Activated T-cell treated with anti-CD3 and anti-CD28 coated beads, Interleukin-2, amount 50 U/mL, for 4 hours (primary cell): ENCODE measurements around the gene CAPNS1. TPM values are rescaled to one million over a fixed set of nuclear protein-coding genes. Genes with fewer than 3 reads are reported as not detected.
"Not testable (repeated sequence)": the region's sequence is repeated elsewhere in the genome, so short reads cannot be mapped to it uniquely, and the experiment has no call there.

ENCODE experiments used
- ATAC-seq, 2 donors: fragments of 200-7000 bp; cut with Tn5 transposase; one replicate each; pipeline ENCODE4 v1.10.0; 2021
- DNase-seq: peaks from one replicate; pipeline ENCODE4 v3.0.0-alpha.2; 2020
- H3K27me3 Mint-ChIP-seq: one replicate; pipeline ENCODE4 v1.8.0; 2021; ENCODE audit warnings: low read depth, mixed read lengths
- H3K36me3 Mint-ChIP-seq: one replicate; pipeline ENCODE4 v1.8.0; 2022; ENCODE audit warnings: mixed read lengths; ENCODE audit not compliant: insufficient read depth
- H3K4me1 Mint-ChIP-seq: one replicate; pipeline ENCODE4 v1.8.0; 2021; ENCODE audit warnings: low read depth, mixed read lengths
- H3K4me3 Mint-ChIP-seq: one replicate; pipeline ENCODE4 v1.8.0; 2021; ENCODE audit warnings: mild to moderate bottlenecking, moderate library complexity, mixed read lengths
- H3K9me3 Mint-ChIP-seq: one replicate; pipeline ENCODE4 v1.8.0; 2021; ENCODE audit warnings: mixed read lengths
- total RNA-seq, 3 donors: library from RNA; stranded (reverse); gene quantifications; one replicate each; pipeline ENCODE4 v1.2.1, GENCODE V29; 2021

Gene CAPNS1
- total RNA-seq, 3 donors from 2014 or later, result 287 to 318 (median 313) TPM

DNA sequence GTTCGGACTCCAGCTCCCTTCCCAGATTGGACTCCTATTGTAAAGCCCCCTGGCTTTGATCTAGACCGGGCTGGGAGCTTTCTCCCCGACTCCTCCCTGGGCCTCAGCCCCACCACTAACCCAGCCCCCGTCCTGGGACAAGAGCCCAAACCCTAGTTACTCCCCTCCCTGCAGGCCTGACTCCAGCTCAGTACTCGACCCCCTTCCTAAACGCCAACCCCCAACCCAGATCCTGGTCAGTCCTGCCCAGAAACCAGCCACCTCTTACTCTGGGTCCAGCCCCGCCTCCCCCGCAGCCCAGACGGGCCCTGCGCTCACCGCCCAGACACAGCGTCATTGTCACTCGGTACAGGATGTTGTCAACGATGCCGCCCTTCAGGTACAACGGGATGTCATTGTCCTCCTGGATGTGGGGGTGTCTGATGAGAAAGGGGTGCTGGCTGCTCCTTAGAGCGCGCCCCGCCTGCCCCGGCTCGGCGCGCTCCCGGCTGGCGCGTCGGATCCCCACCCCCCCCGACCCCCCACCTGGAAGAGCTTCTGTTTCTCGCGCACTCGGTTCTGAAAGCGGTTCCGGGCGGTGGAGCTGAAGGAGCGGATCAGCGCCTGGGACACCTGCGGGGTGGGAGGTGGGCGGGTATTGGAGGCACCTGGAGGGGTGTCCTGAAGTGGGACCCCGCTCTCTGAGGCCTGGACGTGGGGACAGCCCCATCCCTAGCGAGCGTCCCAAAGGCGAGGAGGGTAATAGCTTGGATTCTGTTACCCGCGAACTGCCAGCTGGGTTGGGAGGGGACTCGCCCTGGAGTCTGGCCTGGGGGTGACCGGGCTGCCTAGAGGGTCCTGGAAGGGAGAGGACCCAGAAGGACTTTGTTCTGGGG, 11.5 kb downstream of the CAPNS1 start:
- no peak for DNase-seq
- Mint-ChIP-seq H3K9me3 (no peaks in the 10 kb centered on the region), H3K27me3 (no peaks in the 10 kb centered on the region), H3K4me3 (no peak overlapping the region), H3K36me3 (peaks cover 27% of the 10 kb centered on the region), H3K4me1 (no peaks in the 10 kb centered on the region)
- no peak for ATAC-seq

DNA sequence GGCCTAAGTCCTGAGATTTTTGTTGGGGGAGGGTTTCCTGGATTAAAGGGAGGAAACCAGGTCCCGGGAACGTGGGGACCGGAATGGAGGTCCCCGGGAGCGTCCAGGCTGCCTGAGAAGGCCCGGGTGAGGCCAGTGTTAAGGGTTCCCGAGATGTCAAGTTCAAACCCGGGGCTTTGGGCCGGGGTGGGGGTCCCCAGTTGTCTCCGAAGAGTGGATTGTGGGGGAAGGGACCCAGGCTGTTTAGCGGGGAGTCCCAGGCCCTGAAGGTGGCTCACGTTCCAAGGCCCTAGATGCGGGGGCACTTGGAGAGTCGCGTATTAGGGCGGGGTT, 12.1 kb downstream of the CAPNS1 start:
- ATAC-seq, result no peak
- Mint-ChIP-seq H3K4me1 (no peaks in the 10 kb centered on the region), H3K4me3 (no peak overlapping the region), H3K27me3 (no peaks in the 10 kb centered on the region), H3K9me3 (no peaks in the 10 kb centered on the region), H3K36me3 (peaks cover 23% of the 10 kb centered on the region)
- DNase-seq, result no peak

DNA sequence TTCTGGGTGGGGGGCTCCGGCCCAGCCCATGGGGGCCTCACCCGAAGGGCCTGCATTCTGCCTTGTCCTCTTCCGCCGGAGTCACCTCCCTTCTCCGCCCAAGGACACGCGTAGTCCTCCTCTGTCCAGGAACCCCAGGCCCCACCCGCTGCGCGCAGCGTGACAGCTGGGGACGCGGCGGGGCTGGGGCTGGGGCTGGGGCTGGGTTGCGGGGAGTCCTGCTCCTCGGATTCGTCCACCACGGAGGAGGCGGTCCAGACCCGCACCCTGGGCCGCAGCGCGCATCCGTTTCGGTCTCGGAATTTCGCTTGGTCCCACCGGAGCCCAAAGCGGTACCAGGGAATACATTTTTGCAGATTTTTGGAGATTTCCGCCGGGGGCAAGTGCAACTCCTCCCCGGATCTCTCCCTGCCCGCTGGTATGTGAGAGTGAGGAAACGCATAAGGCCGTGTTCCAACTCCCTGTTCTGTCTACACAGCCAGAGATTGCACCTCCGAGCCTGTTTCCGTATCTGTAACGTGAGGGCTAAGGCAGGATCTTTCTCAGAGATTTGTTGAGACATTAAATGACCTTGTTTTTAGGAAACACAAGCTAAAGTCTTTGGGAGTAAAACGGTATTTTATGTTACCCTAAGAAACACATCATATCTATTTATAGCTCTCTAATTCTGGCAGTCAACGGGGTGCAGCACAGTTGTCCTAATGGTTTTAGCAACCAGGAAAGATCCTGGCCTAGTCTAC, 12.7 kb downstream of the CAPNS1 start, which contains the start of gene COX7A1:
COX7A1 (minus strand) TSS at position 96 of the 740 bp plus-strand sequence; CDS start at position 56, 40 bp downstream.
- Mint-ChIP-seq H3K27me3 (no peaks in the 10 kb centered on the region), H3K36me3 (peaks cover 22% of the 10 kb centered on the region), H3K9me3 (no peaks in the 10 kb centered on the region), H3K4me3 (no peak within 1 kb of the TSS), H3K4me1 (no peaks in the 10 kb centered on the region)
- ATAC-seq, result no peak
- DNase-seq, result no peak

DNA sequence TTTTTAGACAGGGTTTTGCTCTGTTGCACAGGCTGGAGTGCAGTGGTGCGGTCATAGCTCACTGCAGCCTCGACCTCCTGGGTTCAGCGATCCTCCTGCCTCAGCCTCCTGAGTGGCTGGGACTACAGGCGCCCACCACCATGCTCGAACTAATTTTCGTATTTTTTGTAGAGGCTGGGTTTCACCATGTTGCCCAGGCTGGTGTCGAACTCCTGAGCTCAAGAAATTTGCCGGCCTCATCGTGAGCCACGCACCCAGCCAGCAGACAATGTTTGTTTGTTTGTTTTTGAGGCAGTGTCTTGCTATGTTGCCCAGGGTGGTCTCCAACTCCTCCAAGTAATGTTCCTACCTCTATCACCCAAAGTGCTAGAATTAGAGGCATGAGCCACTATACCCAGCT, 13.3 kb downstream of the CAPNS1 start:
- no peak for ATAC-seq
- Mint-ChIP-seq H3K36me3 (peaks cover 22% of the 10 kb centered on the region), H3K27me3 (no peaks in the 10 kb centered on the region), H3K4me3 (no peak overlapping the region), H3K9me3 (no peaks in the 10 kb centered on the region), H3K4me1 (no peaks in the 10 kb centered on the region)
- no peak for DNase-seq

GRCh38 chr19:36160821-36161596, 21.1 kb downstream of the CAPNS1 start:
- Mint-ChIP-seq H3K9me3 (no peaks in the 10 kb centered on the region), H3K27me3 (no peaks in the 10 kb centered on the region), H3K4me1 (no peaks in the 10 kb centered on the region), H3K4me3 (no peak overlapping the region), H3K36me3 (peaks cover 1% of the 10 kb centered on the region)
- no peak for DNase-seq
- ATAC-seq, result no peak

GRCh38 chr19:36163813-36164212, 23.9 kb downstream of the CAPNS1 start:
- Mint-ChIP-seq H3K27me3 (no peaks in the 10 kb centered on the region), H3K4me1 (no peaks in the 10 kb centered on the region), H3K4me3 (no peak overlapping the region), H3K36me3 (no peaks in the 10 kb centered on the region), H3K9me3 (no peaks in the 10 kb centered on the region)
- ATAC-seq, result no peak
- DNase-seq, result no peak

GRCh38 chr19:36169084-36169760, 29.4 kb downstream of the CAPNS1 start:
- DNase-seq, result no peak
- no peak overlapping the region for H3K4me3 Mint-ChIP-seq
- H3K9me3 Mint-ChIP-seq, result no peaks in the 10 kb centered on the region
- no peaks in the 10 kb centered on the region for H3K27me3 Mint-ChIP-seq
- H3K4me1 Mint-ChIP-seq, result peaks cover 2% of the 10 kb centered on the region
- ATAC-seq, result no peak
- H3K36me3 Mint-ChIP-seq, result no peaks in the 10 kb centered on the region

DNA sequence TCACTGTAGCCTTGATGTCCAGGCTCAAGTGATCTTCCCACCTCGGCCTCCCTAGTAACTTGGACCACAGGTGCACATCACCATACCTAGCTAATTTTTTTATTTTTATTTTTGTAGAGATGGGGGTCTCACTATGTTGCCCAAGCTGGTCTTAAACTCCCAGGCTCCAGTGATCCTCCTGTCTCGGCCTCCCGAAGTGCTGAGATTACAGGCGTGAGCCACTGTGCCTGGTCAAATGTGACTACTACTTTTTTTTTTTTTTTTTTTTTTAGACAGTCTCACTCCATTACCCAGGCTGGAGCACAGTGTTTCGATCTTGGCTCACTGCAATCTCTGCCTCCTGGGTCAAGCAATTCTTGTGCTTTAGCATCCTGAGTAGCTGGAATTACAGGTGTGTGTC, 33.0 kb downstream of the CAPNS1 start:
- Mint-ChIP-seq H3K27me3 (no peaks in the 10 kb centered on the region), H3K4me3 (no peak overlapping the region), H3K4me1 (peaks cover 2% of the 10 kb centered on the region), H3K9me3 (no peaks in the 10 kb centered on the region), H3K36me3 (no peaks in the 10 kb centered on the region)
- no peak for DNase-seq
- no peak for ATAC-seq

GRCh38 chr19:36173846-36174245, 34.0 kb downstream of the CAPNS1 start:
- H3K9me3 Mint-ChIP-seq, ATAC-seq, H3K4me1 Mint-ChIP-seq, DNase-seq, H3K27me3 Mint-ChIP-seq, H3K36me3 Mint-ChIP-seq, H3K4me3 Mint-ChIP-seq: not testable (repeated sequence)

GRCh38 chr19:36179077-36179476, 39.2 kb downstream of the CAPNS1 start:
- H3K36me3 Mint-ChIP-seq, result peaks cover 11% of the 10 kb centered on the region
- ATAC-seq, H3K4me3 Mint-ChIP-seq, H3K27me3 Mint-ChIP-seq, H3K9me3 Mint-ChIP-seq, H3K4me1 Mint-ChIP-seq, DNase-seq: not testable (repeated sequence)

DNA sequence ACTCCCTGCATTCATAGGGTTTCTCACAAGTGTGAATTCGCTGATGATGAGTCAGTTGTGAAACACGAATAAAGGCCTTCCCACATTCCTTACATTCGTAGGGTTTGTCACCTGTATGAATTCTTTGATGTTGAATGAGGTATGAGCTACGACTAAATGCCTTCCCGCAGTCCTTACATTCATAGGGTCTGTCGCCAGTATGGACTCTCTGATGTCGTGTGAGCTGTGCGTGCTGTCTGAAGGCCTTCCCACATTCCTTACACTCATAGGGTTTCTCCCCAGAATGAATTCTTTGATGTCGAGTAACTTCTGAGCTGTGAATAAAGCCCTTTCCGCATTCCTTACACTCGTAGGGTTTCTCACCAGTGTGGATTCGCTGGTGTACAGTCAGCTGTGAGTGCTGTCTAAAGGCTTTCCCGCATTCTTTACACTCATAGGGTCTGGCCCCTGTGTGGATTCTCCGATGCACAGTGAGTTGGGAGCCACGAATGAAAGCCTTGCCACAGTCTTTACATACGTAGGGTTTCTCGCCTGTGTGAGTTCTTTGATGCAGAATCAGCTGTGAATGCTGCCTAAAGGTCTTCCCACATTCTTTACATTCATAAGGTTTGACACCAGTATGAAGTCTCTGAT, 42.9 kb downstream of the CAPNS1 start:
- Mint-ChIP-seq H3K36me3 (peaks cover 11% of the 10 kb centered on the region), H3K4me1 (no peaks in the 10 kb centered on the region), H3K9me3 (no peaks in the 10 kb centered on the region), H3K4me3 (no peak overlapping the region), H3K27me3 (no peaks in the 10 kb centered on the region)
- no peak for ATAC-seq
- no peak for DNase-seq

DNA sequence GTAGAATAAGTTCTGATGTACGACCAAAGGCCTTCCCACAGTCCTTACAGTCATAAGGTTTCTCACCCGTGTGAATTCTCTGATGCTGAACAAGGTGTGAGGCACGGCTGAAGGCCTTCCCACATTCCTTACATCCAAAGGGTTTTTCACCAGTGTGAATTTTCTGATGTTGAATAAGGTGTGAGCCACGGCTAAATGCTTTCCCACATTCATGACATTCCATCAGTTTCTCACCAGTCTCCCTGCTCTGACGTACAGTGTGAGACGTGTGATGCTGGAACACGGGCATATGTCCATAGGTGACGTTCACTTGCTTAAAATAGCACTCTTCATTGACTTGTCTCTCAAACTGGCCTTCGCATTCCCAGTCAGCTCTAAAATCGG, 43.4 kb downstream of the CAPNS1 start:
- H3K4me3 Mint-ChIP-seq, result no peak overlapping the region
- H3K4me1 Mint-ChIP-seq, result no peaks in the 10 kb centered on the region
- no peaks in the 10 kb centered on the region for H3K9me3 Mint-ChIP-seq
- no peaks in the 10 kb centered on the region for H3K27me3 Mint-ChIP-seq
- no peak for DNase-seq
- peaks cover 11% of the 10 kb centered on the region for H3K36me3 Mint-ChIP-seq
- ATAC-seq, result no peak

GRCh38 chr19:36186722-36187121, 46.9 kb downstream of the CAPNS1 start:
- DNase-seq, H3K9me3 Mint-ChIP-seq, ATAC-seq, H3K27me3 Mint-ChIP-seq, H3K4me3 Mint-ChIP-seq, H3K4me1 Mint-ChIP-seq: not testable (repeated sequence)
- peaks cover 19% of the 10 kb centered on the region for H3K36me3 Mint-ChIP-seq

DNA sequence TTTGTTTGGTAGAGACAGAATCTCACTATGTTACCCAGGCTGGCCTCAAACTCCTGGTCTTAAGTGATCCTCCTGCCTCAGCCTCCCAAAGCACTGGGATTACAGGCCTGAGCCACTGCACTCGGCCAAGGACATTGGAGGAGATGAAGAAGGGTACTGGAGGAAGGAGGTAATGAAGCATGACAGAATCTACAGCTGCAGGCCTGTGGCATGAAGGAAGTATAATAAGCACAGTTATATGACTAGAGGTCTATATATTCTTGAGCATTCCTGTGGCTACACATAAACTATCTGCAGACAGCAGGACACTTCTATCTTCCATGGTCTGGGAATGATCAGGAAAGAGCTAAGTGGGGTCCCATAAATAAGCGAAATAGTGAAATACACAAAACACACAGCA, 56.4 kb downstream of the CAPNS1 start:
- Mint-ChIP-seq H3K4me1 (no peaks in the 10 kb centered on the region), H3K27me3 (no peaks in the 10 kb centered on the region), H3K36me3 (peaks cover 22% of the 10 kb centered on the region), H3K9me3 (no peaks in the 10 kb centered on the region), H3K4me3 (no peak overlapping the region)
- no peak for DNase-seq
- no peak for ATAC-seq
